ENCODE measurements around the gene LAYN.
A peak's percentile ranks its signal among the peaks of the same experiment; 100 is the strongest.

Gene LAYN

GRCh38 chr11:111531687-111532364 lies 8.7 kb upstream of the LAYN start:
- peak; percentile 84 for DNase-seq

- DNase-seq, result no peak
These were observed 8.2 kb upstream of the LAYN start for GRCh38 chr11:111532365-111532709.

GRCh38 chr11:111535281-111535680 lies 5.2 kb upstream of the LAYN start:
- DNase-seq, result no peak

- DNase-seq, result no peak
These were observed 3.1 kb upstream of the LAYN start for GRCh38 chr11:111537336-111537860.

GRCh38 chr11:111538407-111539114 lies 2.0 kb upstream of the LAYN start:
- peak; percentile 38 for DNase-seq

GRCh38 chr11:111539426-111540113 lies 950 bp upstream of the LAYN start:
- no peak for DNase-seq

- no peak for DNase-seq
These were observed 375 bp downstream of the LAYN start for GRCh38 chr11:111540937-111541253.

GRCh38 chr11:111541254-111542061 lies 938 bp downstream of the LAYN start:
- DNase-seq, result no peak

GRCh38 chr11:111542606-111543275 lies 2.2 kb downstream of the LAYN start:
- no peak for DNase-seq

GRCh38 chr11:111548525-111548924 lies 8.0 kb downstream of the LAYN start:
- DNase-seq, result no peak

GRCh38 chr11:111549196-111549868 lies 8.8 kb downstream of the LAYN start:
- DNase-seq, result no peak

GRCh38 chr11:111549869-111550203 lies 9.3 kb downstream of the LAYN start:
- no peak for DNase-seq

- no peak for DNase-seq
These were observed 9.7 kb downstream of the LAYN start for GRCh38 chr11:111550258-111550657.

GRCh38 chr11:111554532-111554931 lies 14.0 kb downstream of the LAYN start:
- no peak for DNase-seq

GRCh38 chr11:111555255-111555654 lies 14.7 kb downstream of the LAYN start:
- no peak for DNase-seq

- DNase-seq, result no peak
These were observed 17.0 kb downstream of the LAYN start for GRCh38 chr11:111557425-111558111.

- no peak for DNase-seq
These were observed 19.4 kb downstream of the LAYN start for GRCh38 chr11:111559800-111560464.

GRCh38 chr11:111560800-111561199 lies 20.3 kb downstream of the LAYN start:
- DNase-seq, result no peak

GRCh38 chr11:111561306-111561705 lies 20.8 kb downstream of the LAYN start:
- no peak for DNase-seq

GRCh38 chr11:111561791-111562325 lies 21.3 kb downstream of the LAYN start:
- DNase-seq, result no peak
